Peyer's patch (tissue), 4 donors: ENCODE results near the gene C12orf56.

ENCODE experiments used
- CTCF ChIP-seq, 6 experiments: fragments of 450-650 bp in 4 of 6; fragments of 200-600 bp in 2 of 6; sonication (generic) in 1 of 6; IDR thresholded peaks; one replicate each; pipeline ENCODE4 v1.5.1; 2017 to 2019; ENCODE audit warnings: antibody characterized with exemption in 6 of 6, mild to moderate bottlenecking in 3 of 6, moderate library complexity in 1 of 6
- POLR2A ChIP-seq, 2 donors: fragments of 450-650 bp; IDR thresholded peaks; one replicate each; pipeline ENCODE4 v1.5.1; 2017; ENCODE audit warnings: antibody characterized with exemption in 2 of 2, mild to moderate bottlenecking in 2 of 2, moderate library complexity in 2 of 2

GRCh38 chr12:64385468-64385867, 5.1 kb downstream of the C12orf56 start:
- TF ChIP-seq CTCF (IDR thresholded peaks at IDR 0.05): no peak
- no peak for TF ChIP-seq POLR2A (IDR thresholded peaks at IDR 0.05)
